Measurements from ENCODE around the gene GPR32.
"Not testable (repeated sequence)": the region's sequence is repeated elsewhere in the genome, so short reads cannot be mapped to it uniquely, and the experiment has no call there.

GPR32 gene

GRCh38 chr19:50749490-50749889 lies 20.8 kb upstream of the GPR32 start:
- no peak for TF ChIP-seq CTCF (conservative IDR thresholded peaks at IDR 0.05; ENCODE audit: control insufficient read depth, insufficient read depth, low read depth, low read length)
- DNase-seq (ENCODE audit: low read depth) = no peak
- no peak overlapping the region for H3K4me3 ChIP-seq (ENCODE audit: control insufficient read depth, low read depth, low read length)

DNA sequence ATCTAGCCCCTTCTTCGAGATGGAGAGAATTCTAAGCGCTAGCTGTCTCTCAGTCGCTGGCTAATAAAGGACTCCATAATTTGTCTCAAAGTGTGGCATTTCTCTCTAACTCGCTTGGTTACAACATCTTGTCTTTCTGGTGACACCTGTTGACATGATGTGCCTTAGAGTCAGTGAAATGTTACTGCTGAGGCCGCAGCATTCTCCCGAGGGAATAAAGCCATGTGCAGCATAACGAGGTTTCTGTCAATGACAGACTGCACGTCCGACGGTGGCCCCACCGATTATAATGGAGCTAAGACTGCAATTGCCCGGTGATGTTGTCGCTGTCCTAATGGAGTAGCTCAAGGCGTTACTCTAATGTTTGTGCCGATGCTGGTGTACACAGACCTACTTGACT lies 20.3 kb upstream of the GPR32 start:
- no peak for TF ChIP-seq CTCF (conservative IDR thresholded peaks at IDR 0.05; ENCODE audit: control insufficient read depth, insufficient read depth, low read depth, low read length)
- H3K4me3 ChIP-seq (ENCODE audit: control insufficient read depth, low read depth, low read length) = no peak overlapping the region
- DNase-seq (ENCODE audit: low read depth) = no peak

DNA sequence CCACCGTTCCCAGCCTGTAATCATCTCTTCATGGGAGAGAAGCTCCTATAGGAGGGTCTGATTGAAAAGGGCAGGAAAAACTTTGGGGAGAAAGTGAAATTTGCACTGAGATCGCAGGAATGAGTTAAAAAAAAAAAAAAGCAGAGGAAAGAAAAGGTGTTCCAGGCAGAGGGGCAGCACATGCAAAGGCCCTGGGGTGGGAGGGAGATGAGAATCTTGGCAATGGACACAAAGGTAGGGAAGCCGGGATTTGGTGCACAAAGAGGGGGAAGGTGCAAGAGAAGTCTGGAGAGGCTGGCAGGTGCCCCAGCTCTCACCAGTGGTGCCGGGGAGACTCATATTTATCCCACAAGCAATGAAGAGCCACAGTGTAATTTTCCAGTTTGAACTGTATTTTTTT lies 16.4 kb upstream of the GPR32 start:
- no peak overlapping the region for H3K4me3 ChIP-seq (ENCODE audit: control insufficient read depth, low read depth, low read length)
- DNase-seq (ENCODE audit: low read depth) = no peak
- no peak for TF ChIP-seq CTCF (conservative IDR thresholded peaks at IDR 0.05; ENCODE audit: control insufficient read depth, insufficient read depth, low read depth, low read length)

GRCh38 chr19:50756244-50756643 lies 14.0 kb upstream of the GPR32 start:
- DNase-seq (ENCODE audit: low read depth); H3K4me3 ChIP-seq (ENCODE audit: control insufficient read depth, low read depth, low read length): not testable (repeated sequence)

DNA sequence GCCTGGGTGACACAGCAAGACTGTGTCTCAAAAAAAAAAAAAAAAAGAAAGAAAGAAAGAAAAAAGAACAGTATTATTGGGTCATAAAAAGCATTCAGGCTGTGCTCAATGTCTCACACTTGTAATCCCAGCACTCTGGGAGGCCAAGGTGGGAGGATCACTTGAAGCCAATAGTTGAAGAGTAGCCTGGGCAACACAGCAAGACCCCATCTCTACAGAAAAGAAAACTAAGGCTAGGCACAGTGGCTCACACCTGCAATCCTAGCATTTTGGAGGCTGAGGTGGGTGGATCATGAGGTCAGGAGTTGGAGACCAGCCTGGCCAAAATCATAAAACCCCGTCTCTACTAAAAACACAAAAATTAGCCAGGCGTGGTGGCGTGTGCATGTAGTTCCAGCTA lies 12.6 kb upstream of the GPR32 start:
- H3K4me3 ChIP-seq (ENCODE audit: control insufficient read depth, low read depth, low read length); DNase-seq (ENCODE audit: low read depth): not testable (repeated sequence)

- not testable (repeated sequence) for H3K4me3 ChIP-seq (ENCODE audit: control insufficient read depth, low read depth, low read length); DNase-seq (ENCODE audit: low read depth)
Observed at GRCh38 chr19:50759076-50759475, 11.2 kb upstream of the GPR32 start.

- peak; percentile 41 for DNase-seq (ENCODE audit: low read depth)
- no peak overlapping the region for H3K4me3 ChIP-seq (ENCODE audit: control insufficient read depth, low read depth, low read length)
- no peak for TF ChIP-seq CTCF (conservative IDR thresholded peaks at IDR 0.05; ENCODE audit: control insufficient read depth, insufficient read depth, low read depth, low read length)
Observed at GRCh38 chr19:50759886-50760285, 10.4 kb upstream of the GPR32 start.

GRCh38 chr19:50761501-50761900 lies 8.8 kb upstream of the GPR32 start:
- not testable (repeated sequence) for H3K4me3 ChIP-seq (ENCODE audit: control insufficient read depth, low read depth, low read length); DNase-seq (ENCODE audit: low read depth)

DNA sequence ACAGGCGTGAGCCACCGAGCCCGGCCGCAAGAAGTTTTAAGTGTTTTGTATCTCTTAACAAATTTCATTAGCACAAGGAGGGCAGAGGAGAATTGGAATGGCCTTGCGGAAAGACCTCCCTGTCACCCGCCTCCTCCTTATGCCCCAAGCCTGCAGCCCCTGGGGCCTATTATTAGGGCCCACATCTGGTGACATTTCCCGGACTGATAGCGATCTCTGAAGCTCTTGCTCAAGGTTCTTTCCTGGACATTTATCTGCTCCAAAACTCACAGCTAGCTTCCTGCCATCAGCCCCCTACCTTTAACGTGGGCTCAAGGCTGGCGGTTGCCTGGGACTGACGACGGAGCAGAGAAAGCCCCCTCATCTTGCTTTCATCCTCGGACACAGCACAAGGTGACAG lies 6.7 kb upstream of the GPR32 start:
- DNase-seq (ENCODE audit: low read depth); H3K4me3 ChIP-seq (ENCODE audit: control insufficient read depth, low read depth, low read length): not testable (repeated sequence)

DNA sequence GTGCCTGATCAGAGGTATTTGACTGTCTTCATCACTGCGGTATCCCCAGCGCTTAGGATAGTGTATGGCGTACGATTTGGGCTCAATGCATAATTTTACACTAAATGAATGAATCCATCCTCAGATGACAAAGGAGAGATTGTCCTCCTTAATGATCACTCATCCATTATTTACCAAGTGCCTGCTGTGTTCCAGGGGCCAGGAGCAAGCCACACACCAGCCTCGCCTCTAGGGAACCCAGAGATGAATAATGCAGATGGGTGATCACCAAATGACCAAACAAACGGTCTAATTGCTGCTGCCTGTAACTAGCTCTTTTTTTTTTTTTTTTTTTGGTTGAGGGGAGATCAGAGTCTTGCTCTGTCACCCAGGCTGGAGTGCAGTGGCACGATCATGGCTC lies 5.9 kb upstream of the GPR32 start:
- no peak overlapping the region for H3K4me3 ChIP-seq (ENCODE audit: control insufficient read depth, low read depth, low read length)
- DNase-seq (ENCODE audit: low read depth) = no peak
- TF ChIP-seq CTCF (conservative IDR thresholded peaks at IDR 0.05; ENCODE audit: control insufficient read depth, insufficient read depth, low read depth, low read length) = no peak

- DNase-seq (ENCODE audit: low read depth); H3K4me3 ChIP-seq (ENCODE audit: control insufficient read depth, low read depth, low read length): not testable (repeated sequence)
Observed at GRCh38 chr19:50766746-50767145, 3.5 kb upstream of the GPR32 start.

DNA sequence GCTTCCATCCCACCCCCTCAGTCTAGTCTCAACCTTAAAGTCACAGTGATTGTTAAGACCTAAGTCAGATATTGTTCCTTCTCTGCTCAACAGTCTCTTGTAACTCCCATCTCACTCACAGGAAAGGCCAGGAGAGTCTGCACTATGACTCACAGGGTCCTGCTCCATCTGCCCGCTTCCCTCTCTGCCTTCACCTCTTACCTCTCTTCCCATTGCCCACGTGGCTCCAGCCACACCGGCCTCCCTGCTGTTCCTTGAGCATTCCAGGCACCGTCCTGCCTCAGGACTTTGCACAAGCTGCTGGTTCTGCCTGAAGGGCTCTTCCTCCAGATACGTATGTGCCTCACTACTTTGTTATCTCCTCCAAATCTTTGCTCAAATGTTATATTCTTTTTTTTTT lies 3.0 kb upstream of the GPR32 start:
- not testable (repeated sequence) for DNase-seq (ENCODE audit: low read depth); H3K4me3 ChIP-seq (ENCODE audit: control insufficient read depth, low read depth, low read length)

Data from fibroblast of mammary gland (primary cell).